ENCODE data around the gene PRKRIP1.
"Not testable (repeated sequence)": the region's sequence is repeated elsewhere in the genome, so short reads cannot be mapped to it uniquely, and the experiment has no call there.

PRKRIP1 gene

DNA sequence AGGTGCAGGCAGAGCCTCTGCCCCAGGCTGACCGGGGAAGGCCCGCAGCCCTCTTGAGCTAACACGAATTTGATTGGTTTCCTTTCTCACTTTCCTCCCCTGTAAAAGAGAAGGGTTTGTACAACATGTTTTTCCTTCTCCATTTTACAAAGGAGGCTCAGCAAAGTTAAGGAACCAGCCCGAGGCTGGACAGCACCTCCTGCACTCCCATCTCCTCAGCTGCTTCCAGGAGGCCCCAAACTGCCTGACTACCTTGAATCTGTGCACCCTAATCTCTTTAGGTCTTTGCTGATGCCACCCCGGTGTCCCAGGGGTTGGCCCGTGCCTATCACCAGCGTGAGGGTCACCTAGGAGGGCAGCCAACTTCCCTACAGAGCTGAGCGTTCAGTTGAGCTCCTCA is 64.3 kb downstream of the PRKRIP1 start:
- DNase-seq: no peak

DNA sequence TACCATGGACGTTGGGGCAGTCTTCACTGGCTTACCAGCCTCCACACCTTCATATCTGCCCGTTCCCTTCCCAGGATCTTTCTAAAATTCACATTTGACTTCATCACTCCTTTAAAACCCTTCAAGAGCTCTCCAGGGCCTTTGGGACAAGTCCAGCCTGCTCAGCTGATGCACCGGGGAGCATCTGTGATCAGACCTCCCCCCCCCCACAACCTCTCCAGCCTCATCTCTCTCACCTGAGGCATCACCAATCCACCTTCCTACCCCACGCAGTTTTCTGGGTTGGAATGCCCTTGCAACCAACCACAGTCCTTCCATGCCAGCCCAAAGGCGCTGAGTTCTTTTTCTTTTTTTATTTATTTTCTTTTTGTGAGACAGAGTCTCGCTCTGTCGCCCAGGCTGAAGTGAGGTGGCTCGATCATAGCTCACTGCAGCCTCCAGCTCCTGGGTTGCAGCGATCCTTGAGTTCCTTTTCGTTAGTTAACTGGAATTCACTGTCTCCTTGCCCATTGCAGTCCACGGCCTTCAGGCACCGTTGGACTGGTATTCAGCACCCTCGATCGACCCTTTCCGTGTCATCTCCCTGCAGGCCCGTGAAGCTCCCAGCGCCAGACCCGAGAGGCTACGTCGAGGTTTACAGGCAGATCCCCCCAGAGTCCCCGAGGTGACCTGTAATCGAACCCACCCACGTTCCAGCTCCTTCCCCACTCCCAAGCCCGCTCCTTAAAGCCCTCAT is 67.8 kb downstream of the PRKRIP1 start:
- DNase-seq: no peak

DNA sequence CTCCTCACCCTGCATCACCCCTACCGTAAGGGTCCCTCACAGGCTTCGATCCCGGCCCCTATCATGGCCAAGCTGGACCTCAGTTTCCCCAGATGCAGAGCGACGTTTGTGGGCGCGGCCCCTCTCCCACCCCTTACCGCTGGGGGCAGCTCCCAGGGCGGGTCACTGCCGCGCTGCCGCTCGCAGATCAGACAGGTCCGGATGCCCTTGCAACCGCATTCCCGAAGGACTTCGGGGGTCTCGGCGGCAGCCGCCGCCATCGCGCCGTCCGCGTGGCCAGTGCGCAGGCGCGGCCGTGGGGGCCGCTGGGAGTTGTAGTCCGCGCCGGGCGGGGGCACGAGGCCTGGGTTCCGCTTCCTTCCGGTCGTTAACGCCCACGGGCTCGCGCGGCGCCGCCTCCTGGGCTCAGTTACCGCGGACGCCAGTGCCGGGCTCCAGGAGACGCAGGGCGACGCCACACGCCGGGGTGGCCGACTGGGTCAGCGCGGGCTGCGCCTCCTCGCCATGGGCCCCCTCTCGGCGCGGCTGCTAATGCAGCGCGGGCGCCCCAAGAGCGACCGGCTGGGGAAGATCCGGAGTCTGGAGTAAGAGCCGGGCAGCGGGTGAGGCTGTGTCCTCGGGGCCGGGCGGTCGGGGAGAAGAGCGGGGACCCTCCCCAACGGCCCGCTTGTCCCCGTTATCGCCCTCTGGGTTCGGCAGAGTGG is 68.6 kb downstream of the PRKRIP1 start, which contains the start of the genes ALKBH4 and LRWD1:
ALKBH4 (minus strand) TSS at position 287 of the 704 bp plus-strand sequence; CDS start at position 260, 27 bp downstream.
LRWD1 (plus strand) TSS at position 408 of the 704 bp plus-strand sequence; CDS start at position 505, 97 bp downstream.
- DNase-seq: peak; percentile 91 to 92

DNA sequence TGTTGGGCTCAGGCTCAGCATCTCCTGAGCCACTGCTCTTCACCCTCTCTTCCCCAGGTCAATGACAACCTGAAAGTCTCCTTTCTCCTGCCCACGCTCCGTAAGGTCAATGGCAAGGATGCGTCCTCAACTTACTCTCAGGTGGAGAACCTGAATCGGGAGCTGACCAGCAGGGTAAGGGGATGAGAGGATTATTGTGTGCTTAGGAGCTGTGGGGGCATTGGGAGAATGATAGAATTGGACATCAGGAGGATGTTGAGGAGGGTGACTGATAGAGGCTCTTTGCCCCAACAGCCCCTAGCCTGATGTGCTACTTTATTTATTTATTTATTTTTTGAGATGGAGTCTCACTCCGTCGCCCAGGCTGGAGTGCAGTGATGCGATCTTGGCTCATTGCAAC is 69.9 kb downstream of the PRKRIP1 start:
- DNase-seq: no peak

GRCh38 chr7:102467581-102468477 is 71.7 kb downstream of the PRKRIP1 start:
- no peak for DNase-seq

- no peak for DNase-seq
Measured at GRCh38 chr7:102468478-102469350, 72.6 kb downstream of the PRKRIP1 start.

DNA sequence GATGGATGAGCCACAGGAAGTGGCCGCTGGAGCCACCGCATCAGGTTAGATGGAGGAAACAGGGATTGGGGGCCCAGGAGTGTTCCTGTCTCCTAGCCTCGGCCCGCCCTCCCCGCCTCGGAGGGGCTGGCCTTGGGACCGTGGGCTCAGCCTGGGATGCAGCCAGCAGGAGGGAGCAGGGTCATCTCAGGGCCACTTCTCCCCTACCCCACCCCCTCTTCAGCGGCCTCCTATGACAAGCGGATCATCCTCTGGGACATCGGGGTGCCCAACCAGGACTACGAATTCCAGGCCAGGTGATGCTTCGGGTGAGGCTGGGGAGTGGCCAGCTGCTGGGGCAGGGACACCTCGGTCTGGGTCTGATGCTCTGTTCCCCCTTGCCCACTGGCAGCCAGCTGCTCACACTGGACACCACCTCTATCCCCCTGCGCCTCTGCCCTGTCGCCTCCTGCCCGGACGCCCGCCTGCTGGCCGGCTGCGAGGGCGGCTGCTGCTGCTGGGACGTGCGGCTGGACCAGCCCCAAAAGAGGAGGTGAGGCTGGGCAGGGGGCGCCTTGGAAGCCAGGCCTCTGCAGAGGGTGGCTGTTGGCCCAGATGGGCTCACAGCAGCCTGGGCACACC is 73.3 kb downstream of the PRKRIP1 start:
- no peak for DNase-seq

DNA sequence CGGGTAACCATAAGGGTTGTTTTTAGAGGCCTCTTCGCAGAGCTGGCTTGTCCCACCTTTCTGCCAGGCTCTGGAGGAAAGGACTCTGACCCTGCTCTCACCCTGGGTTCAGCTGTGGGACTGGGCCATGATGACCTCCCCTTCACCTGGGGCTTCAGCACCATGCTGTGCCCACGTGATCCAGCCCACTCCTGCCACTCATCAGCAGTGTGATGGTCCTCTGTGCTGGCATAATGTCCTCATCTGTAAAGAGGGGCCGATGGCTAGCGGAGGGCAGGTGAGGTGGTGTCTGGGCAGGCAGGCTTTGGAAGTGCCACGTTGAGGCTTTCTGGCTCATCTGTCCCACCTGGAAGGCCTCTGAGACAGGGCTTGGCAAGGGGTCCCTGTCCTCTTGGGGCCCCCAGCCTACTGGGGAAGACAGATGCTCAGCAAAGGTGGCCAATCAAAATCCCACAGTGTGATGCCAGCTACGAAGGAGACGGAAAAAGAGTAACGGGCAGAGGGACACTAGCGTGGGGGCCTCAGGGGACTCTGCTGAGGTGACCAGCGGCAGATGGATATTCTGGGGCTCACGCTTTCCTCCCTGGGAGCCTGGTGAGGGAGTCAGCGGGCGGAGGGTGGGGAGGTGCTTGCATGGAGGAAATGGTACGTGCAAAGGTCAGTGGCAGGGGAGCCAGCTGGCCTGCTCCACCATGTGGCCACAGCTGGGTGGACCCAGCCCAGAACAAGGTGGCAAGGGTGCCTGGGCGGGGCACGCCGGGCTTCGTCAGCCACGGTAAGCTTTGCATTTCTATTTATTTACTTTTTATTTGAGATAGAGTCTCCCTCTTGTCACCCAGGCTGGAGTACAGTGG is 74.0 kb downstream of the PRKRIP1 start:
- DNase-seq: no peak

- DNase-seq: no peak
Measured at GRCh38 chr7:102471791-102472125, 75.6 kb downstream of the PRKRIP1 start.

DNA sequence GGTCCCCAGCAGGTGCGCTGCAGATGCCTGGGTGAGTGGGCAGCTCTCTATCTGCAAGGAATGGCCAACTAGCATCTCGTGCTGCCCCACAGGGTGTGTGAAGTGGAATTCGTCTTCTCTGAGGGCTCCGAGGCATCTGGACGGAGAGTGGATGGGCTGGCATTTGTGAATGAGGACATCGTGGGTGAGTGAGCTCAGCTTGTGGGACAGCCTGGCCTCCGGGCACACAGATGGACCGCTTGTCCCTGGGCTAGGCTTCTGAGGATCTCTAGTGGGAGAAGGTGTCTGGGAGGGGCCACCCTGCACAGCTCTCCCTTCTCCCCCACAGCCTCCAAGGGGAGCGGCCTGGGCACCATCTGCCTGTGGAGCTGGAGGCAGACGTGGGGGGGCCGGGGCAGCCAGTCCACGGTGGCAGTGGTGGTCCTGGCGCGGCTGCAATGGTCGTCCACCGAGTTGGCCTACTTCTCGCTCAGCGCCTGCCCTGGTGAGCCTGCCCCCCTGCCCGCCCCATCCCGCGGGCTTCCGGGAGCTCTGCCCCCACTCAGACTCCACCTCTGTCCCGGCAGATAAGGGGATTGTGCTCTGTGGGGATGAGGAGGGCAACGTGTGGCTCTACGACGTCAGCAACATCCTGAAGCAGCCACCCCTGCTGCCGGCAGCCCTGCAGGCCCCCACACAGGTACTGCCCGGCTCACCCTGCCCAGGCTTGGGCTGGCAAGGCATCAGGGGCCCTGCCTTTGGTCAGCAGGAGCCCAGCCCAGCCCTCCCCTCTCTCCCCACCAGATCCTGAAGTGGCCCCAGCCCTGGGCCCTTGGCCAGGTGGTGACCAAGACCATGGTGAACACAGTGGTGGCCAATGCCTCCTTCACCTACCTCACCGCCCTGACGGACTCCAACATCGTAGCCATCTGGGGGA is 76.2 kb downstream of the PRKRIP1 start:
- DNase-seq: no peak

- no peak for DNase-seq
Measured at GRCh38 chr7:102473271-102473991, 77.3 kb downstream of the PRKRIP1 start.

- not testable (repeated sequence) for DNase-seq
Measured at GRCh38 chr7:102474116-102474515, 78.0 kb downstream of the PRKRIP1 start.

- DNase-seq: not testable (repeated sequence)
Measured at GRCh38 chr7:102474736-102475435, 78.7 kb downstream of the PRKRIP1 start.

All from activated CD4-positive, alpha-beta T cell treated with anti-CD3 and anti-CD28 coated beads, Interleukin-2, amount 50 U/mL, for 4 hours (primary cell).